Keratinocyte (primary cell): ENCODE results near the gene C16orf95.

Experiments
- CTCF ChIP-seq, 3 experiments: IDR thresholded peaks in 1 of 3; conservative IDR thresholded peaks in 1 of 3; optimal IDR thresholded peaks in 1 of 3; 2 replicates in 2 of 3; 3 replicates in 1 of 3; pipeline versions ENCODE3 to v1.5.1; 2011; ENCODE audit warnings: low read length in 3 of 3, mild to moderate bottlenecking in 3 of 3, moderate library complexity in 2 of 3, control low read depth in 1 of 3, inconsistent platforms in 1 of 3; ENCODE audit not compliant: insufficient read depth in 2 of 3; ENCODE audit errors: extremely low read depth in 1 of 3
- EZH2 ChIP-seq: IDR thresholded peaks from one replicate; pipeline ENCODE4 v1.6.1; 2012; ENCODE audit warnings: inconsistent platforms, mild to moderate bottlenecking, low read length, moderate library complexity

GRCh38 chr16:87358250-87358649 is 41.1 kb upstream of the C16orf95 start:
- no peak for TF ChIP-seq CTCF (optimal IDR thresholded peaks at IDR 0.05 in 1 of 3, IDR thresholded peaks at IDR 0.05 in 1 of 3, conservative IDR thresholded peaks at IDR 0.05 in 1 of 3; ENCODE audit: extremely low read depth in 1 of 3, insufficient read depth in 2 of 3, low read length in 3 of 3)
- no peak for TF ChIP-seq EZH2
